Nephron (organoid): Measurements from ENCODE around the gene PSRC1.

Experiments used
- H3K27ac Mint-ChIP-seq, 3 experiments: 2 replicates each; pipeline ENCODE4 v1.8.0; 2020; ENCODE audit warnings: mixed read lengths in 3 of 3, mild to moderate bottlenecking in 2 of 3, moderate library complexity in 1 of 3
- H3K27me3 Mint-ChIP-seq: 2 replicates; pipeline ENCODE4 v1.8.0; 2021; ENCODE audit warnings: low read depth, mild to moderate bottlenecking, moderate library complexity, mixed read lengths
- H3K36me3 Mint-ChIP-seq: 2 replicates; pipeline ENCODE4 v1.8.0; 2020; ENCODE audit warnings: low read depth, mixed read lengths
- H3K4me1 Mint-ChIP-seq: 2 replicates; pipeline ENCODE4 v1.8.0; 2020; ENCODE audit warnings: mixed read lengths
- H3K4me3 Mint-ChIP-seq, 3 experiments: 2 replicates each; pipeline ENCODE4 v1.8.0; 2020; ENCODE audit warnings: mild to moderate bottlenecking in 3 of 3, mixed read lengths in 3 of 3, moderate library complexity in 2 of 3
- H3K9me3 Mint-ChIP-seq: 2 replicates; pipeline ENCODE4 v1.8.0; 2020; ENCODE audit warnings: mixed read lengths
- TF ChIP-seq, protein P1 (sequence below), 3 experiments: fragments of 200-600 bp; sonication (generic); IDR thresholded peaks; one replicate each; pipeline ENCODE4 v1.5.0; 2021; ENCODE audit warnings: antibody characterized with exemption in 3 of 3; ENCODE audit not compliant: unreplicated experiment in 3 of 3

Gene PSRC1

GRCh38 chr1:109259674-109260557, 23.0 kb downstream of the PSRC1 start:
- TF ChIP-seq, protein P1, sequence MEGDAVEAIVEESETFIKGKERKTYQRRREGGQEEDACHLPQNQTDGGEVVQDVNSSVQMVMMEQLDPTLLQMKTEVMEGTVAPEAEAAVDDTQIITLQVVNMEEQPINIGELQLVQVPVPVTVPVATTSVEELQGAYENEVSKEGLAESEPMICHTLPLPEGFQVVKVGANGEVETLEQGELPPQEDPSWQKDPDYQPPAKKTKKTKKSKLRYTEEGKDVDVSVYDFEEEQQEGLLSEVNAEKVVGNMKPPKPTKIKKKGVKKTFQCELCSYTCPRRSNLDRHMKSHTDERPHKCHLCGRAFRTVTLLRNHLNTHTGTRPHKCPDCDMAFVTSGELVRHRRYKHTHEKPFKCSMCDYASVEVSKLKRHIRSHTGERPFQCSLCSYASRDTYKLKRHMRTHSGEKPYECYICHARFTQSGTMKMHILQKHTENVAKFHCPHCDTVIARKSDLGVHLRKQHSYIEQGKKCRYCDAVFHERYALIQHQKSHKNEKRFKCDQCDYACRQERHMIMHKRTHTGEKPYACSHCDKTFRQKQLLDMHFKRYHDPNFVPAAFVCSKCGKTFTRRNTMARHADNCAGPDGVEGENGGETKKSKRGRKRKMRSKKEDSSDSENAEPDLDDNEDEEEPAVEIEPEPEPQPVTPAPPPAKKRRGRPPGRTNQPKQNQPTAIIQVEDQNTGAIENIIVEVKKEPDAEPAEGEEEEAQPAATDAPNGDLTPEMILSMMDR (IDR thresholded peaks at IDR 0.05; ENCODE audit: unreplicated experiment in 3 of 3), result no peak
- H3K4me3 Mint-ChIP-seq, result no peak overlapping the region
- no peak overlapping the region for H3K27ac Mint-ChIP-seq
- no peaks in the 10 kb centered on the region for H3K9me3 Mint-ChIP-seq
- H3K36me3 Mint-ChIP-seq, result peaks cover 5% of the 10 kb centered on the region
- peaks cover 22% of the 10 kb centered on the region for H3K4me1 Mint-ChIP-seq
- H3K27me3 Mint-ChIP-seq, result peaks cover 4% of the 10 kb centered on the region

DNA sequence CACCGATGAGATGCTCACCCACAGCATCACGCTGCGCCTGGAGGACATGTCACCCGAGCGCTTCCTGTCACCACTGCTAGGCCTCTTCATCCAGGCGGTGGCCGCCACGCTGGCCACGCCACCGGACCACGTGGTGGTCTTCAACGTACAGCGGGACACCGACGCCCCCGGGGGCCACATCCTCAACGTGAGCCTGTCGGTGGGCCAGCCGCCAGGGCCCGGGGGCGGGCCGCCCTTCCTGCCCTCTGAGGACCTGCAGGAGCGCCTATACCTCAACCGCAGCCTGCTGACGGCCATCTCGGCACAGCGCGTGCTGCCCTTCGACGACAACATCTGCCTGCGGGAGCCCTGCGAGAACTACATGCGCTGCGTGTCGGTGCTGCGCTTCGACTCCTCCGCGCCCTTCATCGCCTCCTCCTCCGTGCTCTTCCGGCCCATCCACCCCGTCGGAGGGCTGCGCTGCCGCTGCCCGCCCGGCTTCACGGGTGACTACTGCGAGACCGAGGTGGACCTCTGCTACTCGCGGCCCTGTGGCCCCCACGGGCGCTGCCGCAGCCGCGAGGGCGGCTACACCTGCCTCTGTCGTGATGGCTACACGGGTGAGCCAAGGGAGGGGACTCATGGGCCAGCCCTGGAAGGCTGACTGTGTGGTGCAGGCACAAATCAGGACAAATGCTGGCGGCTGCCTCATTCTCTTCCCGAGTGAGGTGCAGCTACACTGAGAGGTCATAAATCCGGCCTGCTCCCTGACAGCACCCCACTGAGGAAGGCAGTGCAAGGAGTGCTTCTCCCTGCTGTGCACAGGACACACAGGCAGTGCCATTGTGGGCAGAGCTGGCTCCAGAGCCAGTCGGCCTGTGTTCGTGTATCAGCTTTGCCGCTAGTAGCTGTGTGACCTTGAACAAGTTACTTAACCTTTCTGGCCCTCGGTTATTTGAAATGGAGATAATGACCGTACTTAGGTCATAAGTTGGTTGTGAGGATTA, 24.2 kb downstream of the PSRC1 start:
- Mint-ChIP-seq H3K36me3 (peaks cover 4% of the 10 kb centered on the region), H3K27me3 (peaks cover 4% of the 10 kb centered on the region), H3K9me3 (no peaks in the 10 kb centered on the region), H3K27ac (no peak overlapping the region), H3K4me3 (no peak overlapping the region), H3K4me1 (peaks cover 28% of the 10 kb centered on the region)
- TF ChIP-seq, protein P1 (IDR thresholded peaks at IDR 0.05; ENCODE audit: unreplicated experiment in 3 of 3), result no peak

DNA sequence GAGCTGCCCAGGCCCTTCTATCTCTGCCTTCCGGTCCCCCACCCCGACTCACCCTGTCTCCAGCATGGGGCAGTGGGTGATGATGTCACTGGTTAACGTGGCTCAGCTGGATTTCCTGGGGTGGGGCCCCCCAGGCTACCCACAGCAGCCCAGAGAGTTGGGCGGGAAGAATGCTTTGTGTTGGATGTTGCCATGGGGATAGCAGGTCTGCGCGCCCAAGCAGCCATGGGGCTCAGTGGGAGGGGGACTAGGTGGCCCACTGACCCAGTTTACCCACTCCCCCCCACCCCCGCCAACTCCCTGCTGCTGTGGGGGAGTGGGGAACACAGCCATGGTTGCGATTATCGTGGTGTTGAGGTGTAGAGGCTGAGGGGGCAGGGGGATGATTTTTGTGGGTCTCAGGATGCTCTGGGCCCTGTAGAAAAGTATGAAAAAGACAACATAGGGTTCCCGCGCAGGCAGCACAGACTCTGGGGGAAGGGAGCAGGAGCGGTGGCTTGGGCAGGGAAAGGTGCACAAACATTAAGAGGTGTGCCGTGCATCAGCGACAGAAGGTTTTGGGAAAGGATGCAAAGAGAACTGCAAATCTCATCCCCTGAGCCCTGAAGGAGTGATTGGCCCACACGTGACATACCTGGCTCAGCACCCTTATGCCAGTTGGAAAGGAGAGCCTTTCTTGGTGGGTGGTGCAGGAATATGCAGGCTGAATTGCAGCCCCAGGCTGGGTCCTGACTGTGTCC, 25.1 kb downstream of the PSRC1 start:
- Mint-ChIP-seq H3K27ac (peak overlapping the region; percentile 9 to 93 (median 50)), H3K4me3 (no peak overlapping the region), H3K4me1 (peaks cover 37% of the 10 kb centered on the region), H3K9me3 (no peaks in the 10 kb centered on the region), H3K36me3 (no peaks in the 10 kb centered on the region), H3K27me3 (peaks cover 4% of the 10 kb centered on the region)
- TF ChIP-seq, protein P1 (IDR thresholded peaks at IDR 0.05; ENCODE audit: unreplicated experiment in 3 of 3), result no peak

- H3K4me1 Mint-ChIP-seq, result peaks cover 43% of the 10 kb centered on the region
- no peak overlapping the region for H3K4me3 Mint-ChIP-seq
- H3K9me3 Mint-ChIP-seq, result no peaks in the 10 kb centered on the region
- H3K36me3 Mint-ChIP-seq, result peaks cover 5% of the 10 kb centered on the region
- peak overlapping the region; percentile 9 to 93 (median 50) for H3K27ac Mint-ChIP-seq
- peaks cover 8% of the 10 kb centered on the region for H3K27me3 Mint-ChIP-seq
- TF ChIP-seq, protein P1 (IDR thresholded peaks at IDR 0.05; ENCODE audit: unreplicated experiment in 3 of 3), result no peak
These were observed 25.8 kb downstream of the PSRC1 start for GRCh38 chr1:109256971-109257681.

DNA sequence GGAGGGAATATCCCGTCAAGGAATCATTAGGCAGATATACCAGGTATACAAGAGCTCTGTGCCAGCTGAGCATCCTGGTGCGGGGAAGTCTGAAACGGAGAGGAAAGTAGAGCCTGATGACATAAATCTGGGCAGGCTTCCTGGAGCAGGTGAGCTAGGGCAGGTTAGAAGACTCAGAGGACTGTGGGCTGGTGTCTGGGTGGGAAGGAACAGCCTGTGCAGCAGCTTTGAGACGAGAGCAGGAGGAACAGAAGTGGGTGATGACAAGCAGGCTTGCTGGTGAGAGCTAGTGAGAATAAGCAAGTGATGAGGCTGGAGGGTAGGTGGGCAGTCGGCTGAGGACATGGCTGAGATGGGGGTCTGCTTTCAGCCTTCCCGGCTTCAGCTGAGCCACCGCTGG, 26.9 kb downstream of the PSRC1 start:
- H3K36me3 Mint-ChIP-seq, result peaks cover 13% of the 10 kb centered on the region
- peaks cover 43% of the 10 kb centered on the region for H3K4me1 Mint-ChIP-seq
- H3K27me3 Mint-ChIP-seq, result peaks cover 18% of the 10 kb centered on the region
- H3K27ac Mint-ChIP-seq, result peak overlapping the region; percentile 56 to 92 (median 88)
- TF ChIP-seq, protein P1 (IDR thresholded peaks at IDR 0.05; ENCODE audit: unreplicated experiment in 3 of 3), result no peak
- H3K9me3 Mint-ChIP-seq, result no peaks in the 10 kb centered on the region
- H3K4me3 Mint-ChIP-seq, result no peak overlapping the region
